ENCODE data around the gene PARD3.

DNA sequence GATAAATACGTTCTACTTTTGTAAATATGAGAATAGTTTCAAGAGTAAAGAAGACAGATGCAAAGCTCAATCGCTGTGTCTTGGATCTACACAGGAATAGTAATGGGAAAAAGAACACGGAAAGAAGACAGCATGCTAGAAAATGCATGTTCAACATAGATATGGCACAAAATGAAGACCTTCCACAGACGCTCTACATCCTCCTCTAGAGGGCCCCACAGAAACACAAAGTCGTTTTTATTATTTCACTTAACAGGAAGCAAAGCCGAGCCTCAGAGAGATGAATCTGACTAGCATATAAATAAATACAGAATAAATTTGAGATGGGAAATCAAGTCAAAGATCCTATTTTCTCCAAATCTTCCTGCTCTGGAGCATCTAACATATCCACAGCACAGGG is 292.6 kb downstream of the PARD3 start:
- TF ChIP-seq CTCF (IDR thresholded peaks at IDR 0.05) (no peak), POLR2AphosphoS5 (IDR thresholded peaks at IDR 0.05) (no peak), EP300 (IDR thresholded peaks at IDR 0.05) (no peak)
